HG02763 (cell line): ENCODE results near the gene SHROOM1.

ENCODE experiments used
- ATAC-seq: cut with Tn5 transposase; IDR thresholded peaks from one replicate; pipeline ENCODE4 v1.9.1; 2021; ENCODE audit warnings: mild to moderate bottlenecking, moderate library complexity; ENCODE audit not compliant: unreplicated experiment

Gene SHROOM1

DNA sequence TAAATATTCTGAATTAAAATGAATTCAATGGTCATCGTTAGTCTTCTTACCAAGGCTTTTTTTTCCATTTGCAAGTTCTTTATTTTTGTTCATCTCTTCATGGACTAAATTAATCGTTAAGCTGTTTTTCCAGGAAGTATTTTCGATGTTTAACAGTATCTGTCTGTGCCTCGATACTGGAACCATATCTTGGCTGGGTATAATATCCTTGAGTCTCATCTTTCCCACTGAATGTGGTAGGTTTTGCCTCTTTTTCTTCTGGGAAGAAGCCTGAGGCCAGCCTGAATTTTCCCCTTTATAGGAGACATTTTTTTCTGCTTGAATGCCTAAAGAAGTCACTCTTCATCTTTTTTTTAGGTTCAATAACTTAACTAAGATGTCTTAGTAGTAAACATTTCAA lies 49.4 kb downstream of the SHROOM1 start:
- ATAC-seq, result no peak

DNA sequence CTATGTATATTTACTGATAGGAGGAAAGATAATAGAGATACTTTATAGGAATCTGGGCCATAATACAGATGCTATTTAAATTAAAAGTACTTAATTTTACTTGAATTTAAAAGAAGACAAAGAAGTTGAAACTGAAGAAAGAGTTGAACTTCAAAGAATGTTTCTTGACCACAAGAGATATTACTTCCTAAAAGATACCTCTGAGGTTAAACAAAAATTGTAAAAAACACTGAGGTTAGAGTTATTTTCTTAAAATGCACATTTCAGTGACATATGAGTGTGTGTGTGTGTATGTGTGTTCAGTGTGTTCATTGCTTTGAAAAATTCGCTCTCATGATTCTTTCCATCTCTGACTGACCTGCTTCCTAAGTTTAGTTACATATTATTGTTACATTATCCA lies 49.9 kb downstream of the SHROOM1 start:
- no peak for ATAC-seq

DNA sequence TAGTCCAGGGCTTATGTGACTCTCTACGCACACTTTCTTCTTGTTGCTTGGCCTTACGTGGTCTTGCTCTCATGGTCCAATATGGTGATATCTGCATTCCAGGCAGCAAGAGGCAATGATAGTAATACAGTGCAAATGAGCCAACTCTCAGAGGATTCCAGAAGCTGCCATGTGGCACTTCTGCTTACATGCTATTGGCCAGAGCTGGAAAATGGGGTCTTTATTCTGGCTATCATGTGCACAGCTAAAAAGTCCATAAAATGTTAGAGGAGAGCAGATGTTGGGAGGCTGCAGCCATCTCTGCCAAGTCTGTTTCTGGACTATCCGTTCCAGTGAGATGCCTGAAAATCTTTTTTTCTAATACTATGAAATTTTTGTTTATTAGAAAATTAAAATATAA lies 50.5 kb downstream of the SHROOM1 start:
- ATAC-seq, result no peak

DNA sequence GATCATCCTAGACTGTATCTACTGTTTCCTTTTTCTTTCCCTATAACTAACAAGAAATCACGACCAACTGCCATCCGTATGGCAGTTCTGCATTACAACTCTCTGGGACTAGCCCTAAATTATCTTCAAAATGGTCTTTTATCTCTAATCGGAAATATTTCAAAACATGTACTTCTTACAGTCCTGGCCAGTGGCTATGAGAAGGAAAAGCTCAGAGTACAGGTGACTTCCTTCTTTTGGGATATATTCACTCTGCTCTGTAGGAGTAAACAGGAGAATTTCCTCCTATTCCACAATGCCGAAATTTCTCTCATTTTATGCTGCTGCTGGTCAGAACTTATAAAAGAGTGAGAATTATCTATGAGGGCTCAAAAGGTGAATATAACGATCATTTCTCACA lies 51.6 kb downstream of the SHROOM1 start:
- ATAC-seq, result no peak

DNA sequence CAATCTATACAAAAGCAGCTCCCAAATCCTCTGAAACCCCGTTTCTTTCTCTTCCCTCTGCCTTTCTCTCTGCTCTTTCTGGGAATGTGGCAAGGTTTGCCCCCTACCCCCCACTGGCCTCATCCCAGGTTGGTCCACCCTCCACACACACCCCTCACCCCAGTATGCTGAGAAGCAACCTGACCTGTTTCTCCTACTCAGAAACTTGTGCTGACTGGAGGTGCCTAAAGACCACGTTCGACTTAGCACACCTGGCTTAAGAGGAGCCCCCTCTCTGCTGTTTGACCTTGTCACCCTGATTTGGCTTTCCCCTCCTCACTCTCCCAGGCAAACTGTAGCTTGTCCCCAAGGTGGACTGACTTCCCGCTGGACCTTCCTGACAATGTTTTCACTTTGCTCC lies 52.3 kb downstream of the SHROOM1 start:
- ATAC-seq, result no peak

DNA sequence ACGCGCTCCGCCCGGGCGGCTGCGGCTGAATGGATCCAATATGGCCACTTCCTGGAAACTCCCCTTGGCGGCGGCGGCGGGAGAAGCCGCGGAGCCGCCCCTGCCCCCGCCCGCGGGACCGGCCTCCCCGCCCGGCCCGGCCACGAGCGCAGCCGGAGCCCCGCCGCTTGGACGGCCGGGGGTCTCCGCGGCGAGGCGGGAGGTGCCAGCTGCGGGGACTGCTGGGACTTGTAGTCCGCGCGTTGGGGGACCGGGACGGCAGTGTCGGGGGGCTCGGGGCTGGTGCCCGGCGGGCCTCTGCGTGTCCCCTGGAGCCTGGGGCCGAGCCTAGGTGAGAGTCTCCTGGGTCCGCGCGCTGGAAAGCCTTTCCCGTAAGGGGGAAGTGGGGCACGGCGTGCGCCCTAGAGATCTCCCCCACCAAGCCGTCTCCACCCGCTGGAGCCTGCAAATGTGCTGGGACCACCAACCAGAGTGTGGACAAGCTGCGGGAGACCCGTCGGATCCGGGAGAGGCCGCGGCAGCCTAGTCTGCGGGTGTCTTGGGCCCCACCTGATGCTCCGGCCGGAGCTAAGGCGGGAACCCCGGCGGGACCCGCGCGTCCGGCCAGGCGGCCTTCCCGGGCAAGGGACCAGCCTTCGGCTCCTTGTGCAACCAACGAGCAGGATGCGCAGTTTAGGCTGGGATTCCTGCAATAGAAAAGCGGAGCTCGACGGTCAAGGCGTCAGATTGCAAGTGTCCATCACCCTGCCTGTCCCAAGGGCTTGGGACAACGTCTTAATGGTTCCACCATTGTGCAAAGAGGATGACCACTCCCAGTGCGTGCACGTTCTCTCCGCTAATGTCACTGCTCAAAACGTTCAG lies 53.0 kb downstream of the SHROOM1 start, which contains the start of gene SEPTIN8:
Gene SEPTIN8 (minus strand): TSS at position 31 of the 861 bp plus-strand sequence. CDS start 102 bp downstream, outside the sequence.
- peak; percentile 45 for ATAC-seq

DNA sequence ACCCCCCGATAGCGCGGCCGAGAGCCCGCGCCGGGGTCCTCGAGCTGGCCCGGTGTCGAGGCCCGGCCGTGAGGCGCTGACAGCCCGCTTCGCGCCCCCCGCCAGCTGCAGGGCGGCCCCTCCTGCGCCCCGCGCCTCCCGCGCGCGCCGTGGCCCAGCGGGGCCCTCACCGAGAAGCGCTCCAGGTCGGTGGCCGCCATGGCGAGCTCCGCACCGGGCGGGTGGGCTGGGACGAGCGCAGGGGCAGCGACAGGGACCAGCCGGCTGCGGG lies 53.6 kb downstream of the SHROOM1 start:
- no peak for ATAC-seq

DNA sequence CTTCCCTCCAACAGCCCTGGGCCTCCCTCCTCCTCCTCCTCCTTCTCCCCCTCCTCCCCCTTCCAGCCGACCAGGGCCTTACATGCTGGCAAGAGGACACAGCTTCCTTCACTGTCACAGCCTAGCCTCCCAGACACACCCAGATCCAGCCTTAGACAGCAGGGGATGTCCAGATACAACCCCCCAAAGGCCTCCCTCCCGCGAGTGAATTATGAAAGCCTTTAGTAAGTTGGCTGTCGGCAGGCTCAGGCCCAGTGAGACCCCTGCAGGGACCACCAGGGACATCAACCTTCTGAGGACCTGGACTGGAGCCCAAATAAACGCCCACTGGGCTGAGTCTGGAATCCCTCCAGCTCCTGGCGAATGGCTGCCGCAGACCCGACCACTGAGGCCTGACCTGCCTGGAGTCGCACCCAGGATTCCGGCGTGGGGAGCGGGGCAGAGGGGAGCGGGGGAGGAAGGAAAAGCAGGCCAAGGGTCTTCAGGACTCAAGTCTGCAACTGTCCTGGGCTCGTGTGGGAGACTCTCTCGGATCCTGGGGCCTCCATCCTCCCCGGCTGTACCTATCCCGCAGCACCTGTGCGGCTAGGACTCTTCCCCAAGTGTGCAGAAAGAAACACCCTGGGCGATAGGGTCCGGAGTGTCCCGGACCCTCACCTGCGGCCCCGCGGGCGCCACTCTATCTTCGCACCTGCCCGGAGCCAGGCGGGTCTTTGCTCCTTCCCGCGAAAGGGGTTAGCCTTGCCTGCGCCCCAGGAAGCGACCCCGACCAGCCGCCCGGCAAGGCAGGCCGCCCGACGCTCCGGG lies 54.1 kb downstream of the SHROOM1 start:
- peak; percentile 23 for ATAC-seq

DNA sequence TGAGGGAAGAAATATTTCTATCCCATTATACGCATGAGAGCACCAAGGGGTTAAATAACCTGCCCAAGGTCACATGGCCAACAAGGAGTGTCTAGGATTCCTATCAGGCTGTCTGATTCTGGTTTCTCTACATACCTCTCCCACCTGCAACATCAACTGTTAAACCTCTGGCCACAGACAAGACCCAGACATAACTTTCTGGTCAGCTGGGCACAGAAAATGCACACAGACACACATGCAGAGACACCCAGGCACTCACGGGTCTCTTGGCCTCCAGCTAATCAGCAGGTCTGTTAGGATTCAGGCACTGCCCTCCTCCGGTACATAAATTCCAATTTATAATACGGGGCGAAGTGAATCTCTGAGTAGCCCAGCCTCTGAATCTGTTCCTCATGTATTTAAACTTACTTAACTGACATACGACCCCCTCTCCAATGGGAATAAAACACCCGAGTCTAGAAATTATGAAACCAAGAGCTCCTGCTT lies 54.9 kb downstream of the SHROOM1 start:
- no peak for ATAC-seq

DNA sequence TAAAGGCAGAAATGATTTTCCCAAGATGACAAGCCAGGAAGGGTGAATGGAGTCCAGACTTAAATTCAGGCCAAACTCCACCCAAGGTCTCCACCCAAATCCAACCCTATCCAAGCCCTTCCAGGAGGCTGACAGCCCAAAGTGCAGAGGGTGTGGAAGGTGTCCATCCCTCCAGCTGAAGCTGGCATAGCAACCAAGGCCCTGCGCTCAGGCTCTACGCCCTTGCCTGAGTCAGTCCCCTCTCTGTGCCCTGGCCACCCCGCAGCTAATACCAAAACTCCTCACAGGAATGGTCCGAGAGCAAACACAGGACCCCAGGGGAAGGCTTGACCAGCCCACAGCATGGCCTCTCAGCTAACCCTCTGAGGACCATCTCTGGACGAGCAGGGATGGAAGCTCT lies 55.6 kb downstream of the SHROOM1 start:
- no peak for ATAC-seq

DNA sequence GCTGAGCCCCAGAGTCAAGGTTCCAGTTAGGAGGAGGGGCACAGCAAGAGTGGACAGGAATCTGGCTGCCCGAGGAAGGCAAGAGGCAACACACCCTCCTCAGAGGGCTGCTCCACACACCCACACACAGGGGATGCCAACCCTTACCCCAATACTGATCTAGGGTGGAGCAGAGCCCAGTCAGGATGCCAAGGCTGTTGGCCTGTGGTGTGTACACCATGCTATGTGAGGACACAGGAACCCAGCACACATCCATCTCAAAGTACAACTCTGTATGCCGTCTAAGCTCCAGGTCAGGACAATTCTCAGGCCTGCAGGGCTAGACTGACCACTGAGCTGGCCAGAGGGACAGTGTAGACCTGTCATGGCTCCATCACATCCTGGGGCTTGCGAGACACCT lies 56.0 kb downstream of the SHROOM1 start:
- ATAC-seq, result no peak

DNA sequence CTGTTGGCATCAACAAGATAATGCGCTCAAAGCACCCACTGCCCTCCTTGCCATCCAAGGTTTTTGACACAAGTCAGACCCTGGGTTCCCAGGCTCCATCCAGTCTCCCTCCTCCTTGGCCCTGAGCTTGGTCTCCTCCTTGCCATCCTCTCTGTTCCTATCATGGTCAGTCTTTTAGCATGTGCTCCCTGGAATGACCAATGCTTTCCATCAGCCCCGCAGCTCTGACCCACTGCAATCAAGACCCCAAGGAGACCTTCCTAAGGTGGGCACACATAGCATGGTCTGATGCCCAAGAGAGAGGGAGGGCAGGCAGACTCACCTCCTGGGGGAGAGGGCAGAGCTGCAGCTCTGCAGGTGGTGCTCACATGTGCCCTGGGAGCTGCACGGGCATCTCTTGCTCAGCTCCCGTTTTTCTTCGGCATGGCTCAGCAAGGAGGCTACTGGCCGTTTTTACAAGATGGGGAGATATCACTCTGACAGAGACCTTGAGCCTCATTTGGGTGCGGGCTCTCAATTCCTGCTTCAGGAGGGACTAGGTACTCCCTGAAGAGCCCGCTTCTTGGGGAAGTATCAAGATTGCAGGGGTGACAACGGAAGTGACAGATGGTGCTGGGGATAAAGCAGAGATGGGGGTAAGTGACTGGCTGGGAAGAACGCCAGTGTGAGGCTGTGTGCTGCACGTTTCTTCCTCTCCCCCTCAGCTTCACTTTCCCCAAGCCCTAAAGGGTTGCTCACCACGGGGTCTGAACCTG lies 56.7 kb downstream of the SHROOM1 start:
- ATAC-seq, result no peak

DNA sequence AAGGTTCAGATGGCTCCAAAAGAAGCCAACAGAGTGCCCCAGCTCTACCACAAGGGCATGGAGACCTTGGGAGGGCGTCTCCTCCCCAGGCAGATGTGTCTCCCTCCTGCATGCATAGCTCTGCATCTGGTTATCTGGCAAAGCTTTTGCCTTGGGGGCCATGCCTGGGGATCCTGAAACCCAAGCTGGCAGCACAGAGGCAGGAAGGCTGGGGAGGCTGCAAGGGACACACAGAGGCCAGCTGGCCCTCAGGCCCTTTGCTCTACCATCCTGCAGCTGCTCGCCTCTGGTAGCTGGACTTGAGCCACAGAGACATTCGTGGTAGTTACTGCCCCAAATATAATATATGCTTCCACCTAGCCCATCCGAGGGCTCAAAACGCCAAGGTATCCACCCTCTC lies 57.3 kb downstream of the SHROOM1 start:
- ATAC-seq, result no peak

DNA sequence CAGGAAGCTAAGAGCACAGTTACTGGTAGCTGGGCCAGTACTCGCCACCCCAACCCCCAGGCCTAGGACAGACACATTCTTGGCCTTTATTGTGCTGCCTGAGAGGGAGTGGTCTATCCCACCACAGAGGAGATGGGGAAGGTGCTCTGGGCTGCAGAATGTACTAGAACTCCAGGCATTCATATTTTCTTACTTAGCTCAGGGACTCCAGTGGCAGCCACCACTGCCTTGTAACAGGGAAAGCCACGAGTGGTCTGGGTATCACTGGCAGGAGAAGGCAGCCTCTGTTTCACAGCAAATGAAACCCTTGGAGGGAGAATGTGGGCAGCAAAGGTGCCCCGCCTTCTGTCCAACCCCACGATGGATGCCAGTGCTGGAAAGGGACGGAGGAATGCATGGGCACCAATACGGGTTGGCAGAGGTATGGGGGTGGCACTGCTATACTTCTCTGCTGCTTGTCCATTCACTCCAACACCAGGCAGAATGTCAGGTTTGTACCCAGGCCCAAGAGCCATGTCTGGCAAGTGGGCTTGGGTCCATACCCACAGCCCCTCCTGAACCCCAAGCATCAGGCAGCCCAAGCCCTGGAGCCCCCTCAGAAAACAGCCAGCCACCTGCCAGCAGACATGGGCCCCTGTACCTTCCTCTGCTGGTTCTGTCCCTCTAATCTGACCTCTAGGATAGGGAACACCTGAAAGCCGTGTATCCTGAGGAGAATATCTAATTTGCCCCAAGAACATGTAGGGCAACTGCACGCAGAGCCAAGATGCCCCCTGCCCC lies 58.0 kb downstream of the SHROOM1 start:
- ATAC-seq, result no peak
